HG02571 (cell line): Measurements from ENCODE around the gene MLLT1.
"Not testable (repeated sequence)": the region's sequence is repeated elsewhere in the genome, so short reads cannot be mapped to it uniquely, and the experiment has no call there.

ENCODE experiments used
- ATAC-seq: cut with Tn5 transposase; IDR thresholded peaks from one replicate; pipeline ENCODE4 v1.9.1; 2021; ENCODE audit warnings: mild to moderate bottlenecking, moderate library complexity; ENCODE audit not compliant: unreplicated experiment

Gene MLLT1, protein sequence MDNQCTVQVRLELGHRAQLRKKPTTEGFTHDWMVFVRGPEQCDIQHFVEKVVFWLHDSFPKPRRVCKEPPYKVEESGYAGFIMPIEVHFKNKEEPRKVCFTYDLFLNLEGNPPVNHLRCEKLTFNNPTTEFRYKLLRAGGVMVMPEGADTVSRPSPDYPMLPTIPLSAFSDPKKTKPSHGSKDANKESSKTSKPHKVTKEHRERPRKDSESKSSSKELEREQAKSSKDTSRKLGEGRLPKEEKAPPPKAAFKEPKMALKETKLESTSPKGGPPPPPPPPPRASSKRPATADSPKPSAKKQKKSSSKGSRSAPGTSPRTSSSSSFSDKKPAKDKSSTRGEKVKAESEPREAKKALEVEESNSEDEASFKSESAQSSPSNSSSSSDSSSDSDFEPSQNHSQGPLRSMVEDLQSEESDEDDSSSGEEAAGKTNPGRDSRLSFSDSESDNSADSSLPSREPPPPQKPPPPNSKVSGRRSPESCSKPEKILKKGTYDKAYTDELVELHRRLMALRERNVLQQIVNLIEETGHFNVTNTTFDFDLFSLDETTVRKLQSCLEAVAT

DNA sequence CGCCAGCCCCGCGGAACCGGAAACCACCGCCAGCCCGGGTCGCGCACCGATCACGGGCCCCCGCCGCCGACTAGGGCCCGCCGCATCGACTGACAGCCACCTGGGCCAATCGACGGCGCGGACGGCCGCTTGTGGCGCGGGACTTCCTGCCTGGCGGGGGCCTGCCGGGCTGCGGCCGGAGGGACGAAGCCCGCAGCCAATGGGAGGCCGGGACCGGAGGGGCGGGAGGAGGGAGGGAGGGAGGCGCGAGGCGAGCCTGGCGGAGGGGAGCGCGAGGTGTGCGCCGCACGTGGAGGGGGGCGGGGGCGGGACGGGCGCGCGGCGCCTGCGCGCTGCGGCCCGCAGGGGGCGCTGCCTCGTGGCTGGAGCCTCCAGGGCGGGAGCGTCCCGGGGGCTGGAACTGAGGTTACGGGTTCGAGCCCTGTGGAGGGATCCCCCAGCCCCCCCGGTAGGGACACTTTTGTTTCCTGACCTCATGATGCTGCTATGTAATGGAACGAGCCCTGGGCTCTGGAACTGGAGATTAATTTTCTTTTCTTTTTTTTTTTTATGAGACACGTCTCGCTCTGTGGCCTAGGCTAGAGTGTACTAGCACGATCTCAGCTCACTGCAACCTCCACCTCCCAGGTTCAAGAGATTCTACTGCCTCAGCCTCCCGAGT is at the start of gene MLLT1:
TSS of gene MLLT1 (minus strand) at position 45 of the 661 bp plus-strand sequence. CDS start 191 bp downstream, outside the sequence.
- ATAC-seq = peak; percentile 77

DNA sequence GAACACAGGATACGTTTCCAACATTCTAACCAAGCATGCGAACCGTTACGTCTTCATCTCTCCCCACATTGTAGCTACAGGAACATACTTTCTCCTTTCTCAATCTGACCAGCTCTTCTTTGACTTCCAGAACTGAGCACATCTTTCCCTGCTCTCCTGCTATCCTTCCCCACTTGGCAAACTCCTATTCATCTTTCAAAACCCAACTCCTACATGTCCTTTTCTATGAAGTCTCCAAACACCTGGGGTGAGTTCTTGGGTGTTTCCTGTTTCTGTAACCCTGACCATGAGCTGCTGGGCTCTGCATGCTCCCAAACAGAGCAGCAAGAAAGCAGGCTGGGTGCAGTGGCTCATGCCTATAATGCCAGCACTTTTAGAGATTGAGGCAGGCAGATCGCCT is 47.0 kb upstream of the MLLT1 start:
- ATAC-seq = no peak

DNA sequence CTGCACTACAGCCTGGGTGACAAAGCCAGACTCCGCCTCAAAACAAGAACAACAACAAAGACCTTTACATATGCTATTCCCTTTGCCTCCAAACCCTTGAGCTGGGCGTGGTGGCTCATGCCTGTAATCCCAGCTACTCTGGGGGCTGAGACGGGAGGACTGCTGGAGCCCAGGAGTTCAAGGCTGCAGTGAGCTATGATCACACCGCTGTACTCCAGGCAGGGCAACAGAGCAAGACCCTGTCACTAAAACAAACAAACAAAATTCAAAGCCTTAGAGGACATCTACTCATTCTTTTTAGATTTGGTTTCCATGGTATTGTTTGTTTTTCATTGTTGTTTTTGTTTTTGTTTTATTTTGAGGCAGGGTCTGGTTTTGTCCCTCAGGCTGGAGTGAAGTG is 45.8 kb upstream of the MLLT1 start:
- no peak for ATAC-seq

DNA sequence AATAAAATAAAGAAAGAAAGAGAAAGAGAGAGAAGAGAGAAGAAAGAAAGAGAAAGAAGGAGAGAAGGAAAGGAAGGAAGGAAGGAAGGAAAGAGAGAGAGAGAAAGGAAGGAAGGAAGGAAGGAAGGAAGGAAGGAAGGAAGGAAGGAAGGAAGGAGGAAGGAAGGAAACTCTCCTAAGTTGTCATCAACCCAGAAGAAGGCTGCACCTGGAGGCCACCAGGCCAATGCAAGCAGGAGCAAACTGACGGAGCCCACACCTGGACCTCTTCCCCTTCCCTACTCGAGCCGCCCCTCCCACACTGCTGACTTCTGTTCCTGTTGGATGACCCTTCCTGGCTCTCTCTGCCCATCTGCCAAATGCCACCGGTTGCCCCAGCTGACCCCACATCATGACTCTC is 45.0 kb upstream of the MLLT1 start:
- ATAC-seq = no peak

DNA sequence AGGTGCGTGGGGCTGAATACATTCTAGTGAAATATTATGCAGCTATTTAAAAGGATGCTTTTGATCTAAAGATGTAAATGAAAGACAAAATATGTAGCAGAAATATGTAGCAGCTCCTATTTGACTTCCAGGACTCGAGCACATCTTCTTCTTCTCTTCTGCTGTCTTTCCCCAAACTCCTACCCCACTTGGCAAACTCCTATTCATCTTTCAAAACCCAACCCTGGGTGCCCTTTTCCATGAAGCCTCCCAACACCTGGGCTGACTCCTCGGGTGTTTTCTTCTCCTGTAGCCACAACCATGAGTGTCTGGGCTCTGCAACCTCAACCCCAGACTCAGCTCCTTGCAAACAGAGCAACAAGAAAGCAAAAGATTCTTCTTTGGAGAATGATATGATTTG is 42.5 kb upstream of the MLLT1 start:
- no peak for ATAC-seq

DNA sequence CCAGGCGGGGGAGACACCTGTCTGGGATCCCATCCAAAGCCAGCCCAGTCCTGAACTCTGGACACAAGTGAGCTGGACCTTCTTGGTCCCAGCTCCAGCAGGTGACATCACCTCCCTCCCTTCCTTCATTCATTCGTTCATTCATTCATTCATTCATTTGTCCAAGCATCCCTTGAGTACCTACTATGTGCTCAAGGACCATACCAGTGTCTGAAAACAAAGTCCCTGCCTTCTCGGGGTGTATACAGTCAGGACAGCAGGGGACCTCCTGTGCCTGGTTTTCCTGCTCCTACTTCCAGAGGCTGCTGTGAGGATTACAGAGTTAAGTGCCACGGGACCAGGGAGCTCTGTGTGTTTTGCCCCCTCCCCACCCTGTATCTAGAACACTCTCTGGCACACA is 39.6 kb upstream of the MLLT1 start:
- no peak for ATAC-seq

DNA sequence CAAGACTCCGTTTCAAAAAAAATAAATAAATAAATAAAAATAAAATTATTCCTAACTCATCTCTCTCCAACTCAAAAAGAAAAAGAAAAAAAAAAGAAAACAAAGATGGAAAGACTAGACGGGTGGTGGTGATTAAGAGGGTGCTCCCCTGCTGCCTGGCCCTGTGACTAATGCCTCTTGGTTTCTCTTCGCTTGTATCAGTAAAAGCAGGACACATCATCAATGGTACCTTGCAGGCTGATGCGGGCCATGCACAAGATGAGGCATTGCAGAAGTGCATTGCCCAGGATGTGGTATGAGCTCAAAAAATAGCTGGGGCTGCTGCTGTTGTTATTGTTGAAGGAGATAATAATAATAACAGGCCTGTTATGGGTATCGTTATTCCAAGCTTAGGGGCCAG is 39.0 kb upstream of the MLLT1 start:
- no peak for ATAC-seq

DNA sequence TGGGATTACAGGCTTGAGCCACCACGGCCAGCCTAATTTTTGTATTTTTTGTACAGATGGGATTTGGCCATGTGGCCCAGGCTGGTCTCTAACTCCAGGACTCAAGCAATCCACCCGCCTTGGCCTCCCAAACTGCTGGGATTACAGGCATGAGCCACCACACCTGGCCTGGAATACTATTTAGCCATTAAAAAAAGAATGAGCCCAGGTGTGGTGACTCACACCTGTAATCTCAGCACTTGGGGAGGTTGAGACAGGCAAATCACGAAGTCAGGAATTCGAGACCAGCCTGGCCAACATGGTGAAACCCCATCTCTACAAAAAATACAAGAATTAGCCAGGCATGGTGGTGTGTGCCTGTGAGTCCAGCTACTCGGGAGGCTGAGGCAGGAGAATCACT is 35.9 kb upstream of the MLLT1 start:
- ATAC-seq = not testable (repeated sequence)

DNA sequence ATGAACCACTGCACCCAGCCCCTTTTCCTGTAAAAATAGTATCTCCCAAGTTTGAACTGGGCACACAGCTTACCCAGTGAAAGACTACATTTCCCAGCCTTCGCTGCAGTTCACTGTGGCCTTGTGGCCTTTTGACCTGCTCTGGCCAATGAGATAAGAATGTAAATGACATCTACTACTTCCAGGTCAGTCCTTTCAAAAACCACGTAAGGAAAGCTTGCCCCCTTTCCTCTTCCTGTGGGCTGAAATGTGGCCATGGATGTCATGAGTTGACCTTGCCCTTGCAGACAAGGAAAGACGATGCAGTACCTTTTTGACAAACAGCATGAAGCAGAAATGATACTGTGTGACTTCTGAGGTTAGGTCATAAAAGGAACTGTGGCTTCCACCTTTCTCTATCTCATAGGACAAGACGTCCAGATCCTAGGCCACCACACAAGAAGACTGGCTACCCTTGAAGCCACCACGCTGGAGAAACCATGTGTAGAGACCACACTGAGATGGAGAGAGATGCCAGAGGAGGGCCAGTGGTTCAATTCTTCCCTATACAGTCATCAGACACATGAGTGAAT is 33.7 kb upstream of the MLLT1 start:
- no peak for ATAC-seq

DNA sequence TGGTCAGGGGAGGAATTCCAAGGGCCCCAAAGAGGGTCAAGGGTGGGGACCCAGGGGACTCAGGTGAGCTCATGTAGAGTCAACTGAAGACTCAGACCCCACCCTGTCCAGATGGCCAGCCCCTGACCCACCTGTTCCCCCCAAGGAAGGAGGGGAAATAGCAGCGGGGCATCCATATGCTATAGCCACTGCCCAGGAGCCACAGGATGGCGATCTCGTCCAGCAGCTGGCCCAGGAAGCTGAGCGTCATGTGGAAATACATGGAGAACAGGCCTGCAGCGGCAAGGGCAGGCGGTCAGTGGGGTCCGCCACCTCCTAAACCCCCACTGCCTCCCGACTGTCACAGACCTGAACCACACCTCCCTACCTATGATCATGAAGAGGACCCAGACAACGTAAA is 32.2 kb upstream of the MLLT1 start:
- no peak for ATAC-seq

DNA sequence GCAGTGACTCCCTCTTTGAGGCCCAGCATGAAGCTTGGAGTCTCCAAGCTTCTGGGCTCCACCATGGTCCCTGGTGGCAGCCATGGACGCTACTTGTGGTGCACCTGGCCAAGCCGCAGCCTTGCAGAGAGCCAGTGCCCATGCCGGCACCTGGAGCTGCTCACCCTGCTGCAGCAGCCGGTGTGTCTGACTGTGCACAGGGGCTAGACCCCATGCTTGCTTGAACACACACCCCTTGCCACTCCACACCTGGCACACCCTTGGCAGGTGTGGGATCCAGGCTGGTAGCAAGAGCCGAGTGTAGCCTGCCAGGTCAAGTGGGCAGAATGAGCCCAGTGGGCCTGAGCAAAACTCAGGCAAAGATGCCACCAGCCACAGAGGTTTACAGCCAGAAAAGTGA is 18.6 kb upstream of the MLLT1 start:
- no peak for ATAC-seq

DNA sequence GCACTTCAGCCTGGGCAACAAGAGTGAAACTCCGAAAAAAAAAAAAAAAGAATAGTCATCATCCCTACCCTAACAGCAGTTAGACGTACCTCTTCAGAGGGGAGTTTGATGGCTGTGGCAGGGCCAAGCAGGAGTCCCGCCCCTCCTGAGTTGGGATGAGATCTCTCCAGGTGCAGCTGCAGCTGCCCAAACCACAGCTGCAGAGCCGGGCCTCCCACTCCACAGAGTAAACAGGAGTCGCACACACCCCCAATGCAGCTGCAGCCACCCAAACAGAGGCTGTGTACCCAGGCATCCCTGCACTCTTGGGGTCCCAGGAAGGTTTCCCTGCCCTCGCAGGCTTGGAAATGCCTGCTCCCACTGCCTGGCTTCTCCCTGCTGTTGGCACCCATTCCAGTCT is 17.4 kb upstream of the MLLT1 start:
- ATAC-seq = no peak

DNA sequence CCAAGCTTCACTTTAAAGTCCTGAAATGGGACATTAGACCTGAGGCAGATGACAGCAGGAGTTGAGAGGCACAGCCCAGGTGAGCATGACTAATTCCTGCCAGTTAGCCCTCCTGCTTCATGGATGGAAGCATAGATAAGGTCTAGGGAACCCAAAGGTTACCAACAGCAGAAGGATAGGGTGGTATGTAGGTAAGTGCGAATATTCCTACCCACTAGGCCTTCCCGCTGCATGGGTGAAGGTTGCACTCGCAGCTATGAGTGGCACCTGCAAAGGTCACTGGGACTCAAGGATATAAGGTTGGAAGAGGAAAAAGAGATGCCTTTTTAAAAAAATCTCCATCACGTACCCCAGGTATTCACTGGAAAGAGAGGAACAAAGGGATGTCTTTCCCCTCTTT is 12.2 kb upstream of the MLLT1 start:
- ATAC-seq = no peak

DNA sequence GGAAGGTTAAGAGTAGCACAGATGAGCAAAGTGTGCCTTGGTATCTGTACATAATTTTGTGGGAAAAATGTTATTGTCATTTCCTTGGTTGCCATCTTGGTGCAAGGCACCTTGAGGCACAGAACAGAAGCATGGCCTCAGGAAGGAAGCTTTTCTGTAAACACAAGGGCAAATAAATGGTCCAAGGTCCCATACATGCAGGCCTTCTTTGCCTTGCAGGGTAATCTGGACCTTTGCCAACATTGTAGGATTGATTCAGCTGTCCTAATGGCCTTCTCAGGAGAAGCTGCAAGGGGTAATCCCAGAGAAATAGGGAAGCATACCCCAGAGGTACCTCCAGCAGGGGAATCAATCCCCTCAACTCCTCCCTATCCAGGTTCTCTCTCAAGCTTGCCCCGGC is 9.0 kb upstream of the MLLT1 start:
- ATAC-seq = no peak

DNA sequence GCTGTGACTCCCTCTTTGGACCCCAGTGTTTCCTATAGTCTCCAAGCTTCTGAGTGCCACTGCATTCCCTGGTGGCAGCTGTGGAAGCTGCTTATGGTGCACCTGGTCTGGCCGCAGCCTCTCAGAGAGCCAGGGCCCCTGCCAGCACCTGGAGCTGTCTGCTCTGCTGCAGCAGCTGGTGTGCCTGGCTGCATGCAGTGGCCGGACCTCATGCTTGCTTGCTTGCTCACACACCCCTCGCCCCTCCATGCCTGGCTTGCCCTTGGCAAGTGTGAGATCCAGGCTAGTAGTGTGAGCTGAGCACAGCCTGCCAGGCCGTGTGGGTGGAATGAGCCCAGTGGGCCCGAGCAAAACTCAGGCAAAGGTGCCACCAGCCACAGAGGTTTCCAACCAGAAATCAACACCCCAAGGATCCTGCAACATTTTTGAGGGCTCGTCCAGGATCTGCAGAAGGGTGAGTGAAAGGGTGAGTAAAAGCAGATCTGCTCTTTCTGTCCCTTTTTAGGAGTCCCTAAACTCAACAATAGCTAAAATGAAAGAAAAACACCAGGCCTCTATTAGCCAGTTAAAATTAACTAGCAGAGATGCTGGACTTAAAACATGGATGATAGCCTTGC is 7.6 kb upstream of the MLLT1 start:
- no peak for ATAC-seq

DNA sequence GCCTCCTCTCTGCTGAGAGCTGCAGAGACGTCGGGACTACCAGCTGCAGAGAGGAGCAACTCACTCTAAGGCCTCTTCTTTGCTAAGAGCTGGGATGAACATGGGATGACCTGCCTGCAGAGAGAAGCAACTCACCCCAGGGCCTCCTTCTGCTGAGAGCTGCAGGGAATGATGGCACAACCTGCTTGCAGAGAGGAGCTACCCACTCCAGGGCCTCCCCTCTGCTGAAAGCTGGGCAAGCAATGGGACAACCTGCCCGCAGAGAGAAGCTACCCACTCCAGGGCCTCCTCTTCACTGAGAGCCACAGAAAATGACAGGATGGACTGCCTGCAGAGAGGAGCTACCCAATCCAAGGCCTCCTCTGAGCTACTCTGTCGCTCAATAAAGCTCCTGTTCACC is 6.9 kb upstream of the MLLT1 start:
- ATAC-seq = no peak

DNA sequence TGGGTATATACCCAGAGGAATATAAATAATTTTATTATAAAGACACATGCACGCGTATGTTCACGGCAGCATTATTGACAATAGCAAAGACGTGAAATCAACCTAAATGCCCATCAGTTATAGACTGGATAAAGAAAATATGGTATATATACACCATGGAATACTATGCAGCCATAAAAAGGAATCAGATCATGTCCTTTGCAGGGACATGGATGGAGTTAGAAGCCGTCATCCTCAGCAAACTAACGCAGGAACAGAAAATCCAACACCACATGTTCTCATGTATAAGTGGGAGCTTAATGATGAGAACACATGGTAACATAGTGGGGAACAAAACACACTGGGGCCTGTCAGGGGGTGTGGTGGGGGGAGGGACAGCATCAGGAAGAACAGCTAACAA is 2.6 kb upstream of the MLLT1 start:
- not testable (repeated sequence) for ATAC-seq

DNA sequence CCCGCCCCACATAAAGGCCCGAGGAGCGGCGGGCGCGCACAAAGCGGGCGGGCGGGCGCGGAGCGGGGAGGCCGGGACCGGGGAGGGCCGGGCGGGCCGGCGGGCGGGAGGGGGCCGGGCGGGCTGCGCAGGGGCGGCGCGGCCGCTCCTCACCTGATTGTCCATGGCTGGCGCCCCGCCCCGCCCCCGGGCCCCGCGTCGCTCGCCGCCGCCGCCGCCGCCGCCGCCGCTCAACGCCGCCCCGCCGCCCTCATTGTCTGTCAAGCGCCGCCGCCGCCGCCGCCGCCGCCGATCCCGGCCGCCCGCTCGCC is 200 bp downstream of the MLLT1 start:
- peak; percentile 32 for ATAC-seq

DNA sequence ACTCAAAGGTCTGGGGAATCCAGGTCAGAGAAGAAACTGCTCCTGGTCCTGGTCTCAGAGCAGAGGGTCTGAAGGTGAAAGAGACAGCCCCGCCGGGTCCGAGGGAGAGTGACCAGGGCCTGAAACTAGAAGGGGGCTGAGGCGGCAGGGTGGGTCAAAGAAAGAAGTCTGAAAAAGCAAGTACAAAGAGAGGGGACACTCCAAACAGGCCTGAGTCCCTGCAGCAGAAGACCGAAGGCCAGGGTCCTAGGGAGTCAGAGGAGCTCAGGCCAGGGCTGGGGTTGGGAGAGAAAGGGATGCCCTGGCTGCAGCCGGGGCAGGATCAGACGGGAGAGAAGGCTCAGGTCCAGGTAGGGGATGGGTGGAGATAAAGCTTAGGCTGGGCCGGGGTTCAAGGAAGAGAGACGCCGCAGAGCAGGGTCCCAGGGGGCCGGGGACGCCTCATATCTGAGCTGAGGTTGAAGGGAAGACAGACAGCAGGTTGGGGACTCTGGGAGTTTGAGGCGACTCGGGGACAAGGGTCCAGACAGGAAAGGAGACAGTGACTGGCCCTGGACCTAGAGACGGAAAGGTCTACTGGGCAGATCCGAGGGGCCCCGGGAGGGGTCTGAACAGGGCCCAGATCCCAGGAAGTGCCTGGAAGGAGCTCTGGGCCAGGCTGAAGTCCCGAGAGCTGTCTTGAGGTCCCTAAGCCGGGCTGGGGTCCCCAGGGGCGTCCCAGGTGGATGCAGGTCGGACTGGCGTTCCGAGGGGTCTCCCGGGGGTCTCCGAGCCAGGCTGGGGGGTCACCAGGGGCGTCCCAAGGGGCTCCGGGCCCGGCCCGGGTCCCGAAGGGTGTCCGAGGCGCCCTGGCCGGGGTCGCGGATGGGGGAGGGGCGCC is 795 bp downstream of the MLLT1 start:
- no peak for ATAC-seq

DNA sequence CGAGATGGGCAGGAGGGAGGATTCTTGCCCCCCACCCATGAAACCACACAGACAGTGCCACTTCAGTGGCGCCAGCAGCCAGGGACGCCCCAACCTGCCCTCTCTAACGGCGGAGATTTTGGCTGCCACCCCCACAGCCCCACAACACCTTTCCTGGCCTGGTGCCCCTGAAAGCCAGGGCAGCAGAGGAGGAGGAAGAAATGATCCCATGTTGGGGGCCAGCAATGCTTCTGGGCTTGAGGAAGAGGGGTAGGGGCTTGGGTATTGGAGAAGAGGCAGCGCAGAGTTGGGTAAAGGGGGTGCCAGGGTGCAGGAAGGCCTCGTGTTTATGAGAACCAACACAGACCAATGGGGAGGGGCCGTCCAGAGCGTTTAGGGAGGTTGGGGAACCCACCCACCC is 1.7 kb downstream of the MLLT1 start:
- no peak for ATAC-seq

DNA sequence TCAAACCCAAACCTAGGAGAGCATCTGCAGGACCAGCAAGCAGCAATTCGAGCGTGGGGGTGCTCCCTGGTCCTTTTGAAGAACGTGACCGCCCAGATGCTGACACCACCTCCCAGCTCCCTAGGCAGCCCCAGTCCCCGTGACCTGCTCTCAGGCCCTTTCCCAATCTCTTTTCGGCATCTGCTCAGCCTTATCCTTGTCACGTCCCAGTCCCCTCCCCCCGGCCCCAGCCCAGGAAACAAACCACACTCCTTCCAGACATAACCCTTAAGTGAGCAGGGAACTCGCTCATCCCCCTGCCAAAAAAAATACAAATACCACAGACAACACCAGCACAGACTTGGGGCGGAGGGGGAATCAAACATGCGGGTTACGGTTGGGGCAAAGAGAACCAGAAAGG is 3.3 kb downstream of the MLLT1 start:
- no peak for ATAC-seq
